ENCODE results near the gene PBRM1. TPM values are rescaled to one million over a fixed set of nuclear protein-coding genes. Genes with fewer than 3 reads are reported as not detected.
"Not testable (repeated sequence)": the region's sequence is repeated elsewhere in the genome, so short reads cannot be mapped to it uniquely, and the experiment has no call there.

PBRM1 gene
- total RNA-seq, 1 experiment from 2014 or later = 39.6 TPM

- H3K36me3 ChIP-seq = peaks cover 53% of the 10 kb centered on the region
- H3K27me3 ChIP-seq (replicated peaks) = no peaks in the 10 kb centered on the region
- peaks cover 13% of the 10 kb centered on the region for H3K4me1 ChIP-seq (replicated peaks)
- no peak overlapping the region for H3K4me3 ChIP-seq
- H3K9me3 ChIP-seq (replicated peaks) = no peaks in the 10 kb centered on the region
- no peak for DNase-seq (ENCODE audit: low read depth in 1 of 2, low spot score in 2 of 2)
- H3K27ac ChIP-seq = no peak overlapping the region
Observed at GRCh38 chr3:52528586-52529375, 156.9 kb downstream of the PBRM1 start.

- DNase-seq (ENCODE audit: low read depth in 1 of 2, low spot score in 2 of 2) = no peak
- Histone ChIP-seq H3K4me3 (no peak overlapping the region), H3K27ac (no peak overlapping the region)
Observed at GRCh38 chr3:52527732-52528585, 157.8 kb downstream of the PBRM1 start.

GRCh38 chr3:52527039-52527731 lies 158.5 kb downstream of the PBRM1 start:
- DNase-seq (ENCODE audit: low read depth in 1 of 2, low spot score in 2 of 2) = no peak
- no peak overlapping the region for H3K27ac ChIP-seq
- no peaks in the 10 kb centered on the region for H3K27me3 ChIP-seq (replicated peaks)
- no peak overlapping the region for H3K4me3 ChIP-seq
- H3K36me3 ChIP-seq = peaks cover 58% of the 10 kb centered on the region
- peaks cover 6% of the 10 kb centered on the region for H3K4me1 ChIP-seq (replicated peaks)
- no peaks in the 10 kb centered on the region for H3K9me3 ChIP-seq (replicated peaks)

More at GRCh38 chr3:52527732-52528585, 157.8 kb downstream of the PBRM1 start:
- Histone ChIP-seq H3K4me1 (replicated peaks) (peaks cover 13% of the 10 kb centered on the region), H3K36me3 (peaks cover 58% of the 10 kb centered on the region), H3K9me3 (replicated peaks) (no peaks in the 10 kb centered on the region), H3K27me3 (replicated peaks) (no peaks in the 10 kb centered on the region)

- H3K9me3 ChIP-seq (replicated peaks); H3K27ac ChIP-seq; DNase-seq (ENCODE audit: low read depth in 1 of 2, low spot score in 2 of 2); H3K27me3 ChIP-seq (replicated peaks); H3K4me3 ChIP-seq; H3K4me1 ChIP-seq (replicated peaks): not testable (repeated sequence)
- peaks cover 52% of the 10 kb centered on the region for H3K36me3 ChIP-seq
Observed at GRCh38 chr3:52526671-52527038, 159.1 kb downstream of the PBRM1 start.

- H3K4me1 ChIP-seq (replicated peaks) = no peaks in the 10 kb centered on the region
- H3K9me3 ChIP-seq (replicated peaks) = no peaks in the 10 kb centered on the region
- H3K27me3 ChIP-seq (replicated peaks) = no peaks in the 10 kb centered on the region
- H3K27ac ChIP-seq = no peak overlapping the region
- no peak overlapping the region for H3K4me3 ChIP-seq
- DNase-seq (ENCODE audit: low read depth in 1 of 2, low spot score in 2 of 2) = no peak
- H3K36me3 ChIP-seq = peaks cover 52% of the 10 kb centered on the region
Observed at GRCh38 chr3:52525680-52526561, 159.8 kb downstream of the PBRM1 start.

GRCh38 chr3:52524752-52525679 lies 160.7 kb downstream of the PBRM1 start:
- H3K27me3 ChIP-seq (replicated peaks) = no peaks in the 10 kb centered on the region
- no peaks in the 10 kb centered on the region for H3K9me3 ChIP-seq (replicated peaks)
- peaks cover 52% of the 10 kb centered on the region for H3K36me3 ChIP-seq
- H3K27ac ChIP-seq = no peak overlapping the region
- no peak for DNase-seq (ENCODE audit: low read depth in 1 of 2, low spot score in 2 of 2)
- no peak overlapping the region for H3K4me3 ChIP-seq
- no peaks in the 10 kb centered on the region for H3K4me1 ChIP-seq (replicated peaks)

GRCh38 chr3:52524258-52524751 lies 161.4 kb downstream of the PBRM1 start:
- H3K27ac ChIP-seq = no peak overlapping the region
- no peak for DNase-seq (ENCODE audit: low read depth in 1 of 2, low spot score in 2 of 2)
- no peaks in the 10 kb centered on the region for H3K27me3 ChIP-seq (replicated peaks)
- H3K36me3 ChIP-seq = peaks cover 52% of the 10 kb centered on the region
- no peaks in the 10 kb centered on the region for H3K4me1 ChIP-seq (replicated peaks)
- no peaks in the 10 kb centered on the region for H3K9me3 ChIP-seq (replicated peaks)
- H3K4me3 ChIP-seq = no peak overlapping the region

- DNase-seq (ENCODE audit: low read depth in 1 of 2, low spot score in 2 of 2) = no peak
- no peaks in the 10 kb centered on the region for H3K9me3 ChIP-seq (replicated peaks)
- no peak overlapping the region for H3K4me3 ChIP-seq
- no peaks in the 10 kb centered on the region for H3K27me3 ChIP-seq (replicated peaks)
- H3K4me1 ChIP-seq (replicated peaks) = no peaks in the 10 kb centered on the region
- H3K36me3 ChIP-seq = peaks cover 45% of the 10 kb centered on the region
- no peak overlapping the region for H3K27ac ChIP-seq
Observed at GRCh38 chr3:52523386-52524257, 162.1 kb downstream of the PBRM1 start.

GRCh38 chr3:52522651-52523251 lies 163.0 kb downstream of the PBRM1 start:
- H3K27me3 ChIP-seq (replicated peaks) = no peaks in the 10 kb centered on the region
- no peak for DNase-seq (ENCODE audit: low read depth in 1 of 2, low spot score in 2 of 2)
- no peak overlapping the region for H3K27ac ChIP-seq
- H3K4me3 ChIP-seq = no peak overlapping the region
- H3K9me3 ChIP-seq (replicated peaks) = no peaks in the 10 kb centered on the region
- no peaks in the 10 kb centered on the region for H3K4me1 ChIP-seq (replicated peaks)
- H3K36me3 ChIP-seq = peaks cover 38% of the 10 kb centered on the region

GRCh38 chr3:52521881-52522650 lies 163.6 kb downstream of the PBRM1 start:
- no peak for DNase-seq (ENCODE audit: low read depth in 1 of 2, low spot score in 2 of 2)
- H3K4me1 ChIP-seq (replicated peaks) = no peaks in the 10 kb centered on the region
- no peaks in the 10 kb centered on the region for H3K27me3 ChIP-seq (replicated peaks)
- no peak overlapping the region for H3K4me3 ChIP-seq
- peaks cover 32% of the 10 kb centered on the region for H3K36me3 ChIP-seq
- no peak overlapping the region for H3K27ac ChIP-seq
- H3K9me3 ChIP-seq (replicated peaks) = no peaks in the 10 kb centered on the region

GRCh38 chr3:52521488-52521824 lies 164.3 kb downstream of the PBRM1 start:
- DNase-seq (ENCODE audit: low read depth in 1 of 2, low spot score in 2 of 2) = no peak
- H3K4me3 ChIP-seq = no peak overlapping the region
- no peaks in the 10 kb centered on the region for H3K27me3 ChIP-seq (replicated peaks)
- H3K4me1 ChIP-seq (replicated peaks) = no peaks in the 10 kb centered on the region
- peaks cover 27% of the 10 kb centered on the region for H3K36me3 ChIP-seq
- H3K27ac ChIP-seq = no peak overlapping the region
- no peaks in the 10 kb centered on the region for H3K9me3 ChIP-seq (replicated peaks)

All from SJSA1 (cell line).